LNCaP clone FGC (cell line): ENCODE data around the gene ADAMTS19.
"Not testable (repeated sequence)": the region's sequence is repeated elsewhere in the genome, so short reads cannot be mapped to it uniquely, and the experiment has no call there.

ENCODE experiments used
- DNase-seq: peaks from one replicate; pipeline ENCODE4 v3.0.0-alpha.2; 2011; ENCODE audit warnings: low read depth
- H3K4me3 ChIP-seq: 2 replicates; pipeline ENCODE4 v1.5.1; 2011; ENCODE audit warnings: mild to moderate bottlenecking, low read depth, low read length, control low read depth
- CTCF ChIP-seq: IDR thresholded peaks from 2 replicates; pipeline ENCODE4 v1.5.1; 2012; ENCODE audit warnings: mild to moderate bottlenecking; ENCODE audit not compliant: control insufficient read depth, insufficient read depth; ENCODE audit errors: extremely low read depth

ADAMTS19 gene

GRCh38 chr5:129569295-129569694 lies 109.2 kb downstream of the ADAMTS19 start:
- TF ChIP-seq CTCF = no peak
- H3K4me3 ChIP-seq = no peak overlapping the region
- DNase-seq = no peak

- TF ChIP-seq CTCF = no peak
- no peak overlapping the region for H3K4me3 ChIP-seq
- no peak for DNase-seq
These were observed 112.0 kb downstream of the ADAMTS19 start for GRCh38 chr5:129572060-129572459.

- H3K4me3 ChIP-seq, DNase-seq: not testable (repeated sequence)
These were observed 124.4 kb downstream of the ADAMTS19 start for GRCh38 chr5:129584496-129584895.

- no peak for DNase-seq
- no peak overlapping the region for H3K4me3 ChIP-seq
- TF ChIP-seq CTCF = no peak
These were observed 131.5 kb downstream of the ADAMTS19 start for GRCh38 chr5:129591508-129592160.

- TF ChIP-seq CTCF = no peak
- no peak overlapping the region for H3K4me3 ChIP-seq
- DNase-seq = no peak
These were observed 133.4 kb downstream of the ADAMTS19 start for GRCh38 chr5:129593525-129593924.

GRCh38 chr5:129601576-129601975 lies 141.5 kb downstream of the ADAMTS19 start:
- no peak for TF ChIP-seq CTCF
- no peak overlapping the region for H3K4me3 ChIP-seq
- no peak for DNase-seq

GRCh38 chr5:129608350-129608749 lies 148.3 kb downstream of the ADAMTS19 start:
- DNase-seq = no peak
- no peak overlapping the region for H3K4me3 ChIP-seq
- TF ChIP-seq CTCF = no peak
